SK-N-SH (cell line): ENCODE measurements around the gene CABLES2.

Experiments used
- ELF1 ChIP-seq: IDR thresholded peaks from 2 replicates; pipeline ENCODE4 v1.4.0; 2012
- EP300 ChIP-seq, 2 experiments: IDR thresholded peaks; 2 replicates each; pipeline versions ENCODE4 v1.4.0 to v1.6.1; 2012; ENCODE audit warnings: borderline replicate concordance in 1 of 2, low read depth in 1 of 2, low read length in 1 of 2
- FOSL2 ChIP-seq: IDR thresholded peaks from 2 replicates; pipeline ENCODE4 v1.4.0; 2012; ENCODE audit warnings: low read depth, mild to moderate bottlenecking, moderate library complexity, borderline replicate concordance
- GABPA ChIP-seq: IDR thresholded peaks from 2 replicates; pipeline ENCODE4 v1.4.0; 2012; ENCODE audit warnings: low read depth, mild to moderate bottlenecking
- GATA2 ChIP-seq: sonication (generic); formaldehyde crosslinking; IDR thresholded peaks from 2 replicates; pipeline ENCODE4 v1.5.0; 2020; ENCODE audit warnings: mild to moderate bottlenecking, missing genetic modification reagents
- POLR2AphosphoS5 ChIP-seq: IDR thresholded peaks from 2 replicates; pipeline ENCODE4 v1.6.1; 2012; ENCODE audit warnings: low read depth, low read length
- RAD21 ChIP-seq: IDR thresholded peaks from 2 replicates; pipeline ENCODE4 v1.6.1; 2012; ENCODE audit warnings: mild to moderate bottlenecking, low read length
- RFX5 ChIP-seq: IDR thresholded peaks from 2 replicates; pipeline ENCODE4 v1.6.1; 2012; ENCODE audit warnings: mild to moderate bottlenecking, improper control_type of control experiment, low read length
- SMC3 ChIP-seq: IDR thresholded peaks from 2 replicates; pipeline ENCODE4 v1.6.1; 2012; ENCODE audit warnings: low read depth, low read length, improper control_type of control experiment
- TCF12 ChIP-seq: IDR thresholded peaks from 2 replicates; pipeline ENCODE4 v1.4.0; 2012
- YY1 ChIP-seq: IDR thresholded peaks from 2 replicates; pipeline ENCODE4 v1.4.0; 2012; ENCODE audit warnings: low read depth, mild to moderate bottlenecking
- TF ChIP-seq, protein P1 (sequence below): fragments of 200-600 bp; sonication (generic); IDR thresholded peaks from 2 replicates; pipeline ENCODE4 v1.6.1; 2017; ENCODE audit warnings: antibody characterized with exemption, mild to moderate bottlenecking, moderate library complexity
- TF ChIP-seq, protein P2 (sequence below): IDR thresholded peaks from 2 replicates; pipeline ENCODE4 v1.4.0; 2012; ENCODE audit warnings: low read depth, borderline replicate concordance
- TF ChIP-seq, protein P3 (sequence below): fragments of 150-350 bp; IDR thresholded peaks from 2 replicates; pipeline ENCODE4 v1.6.1; 2017; ENCODE audit warnings: antibody characterized with exemption, low read length, low read depth, borderline replicate concordance

DNA sequence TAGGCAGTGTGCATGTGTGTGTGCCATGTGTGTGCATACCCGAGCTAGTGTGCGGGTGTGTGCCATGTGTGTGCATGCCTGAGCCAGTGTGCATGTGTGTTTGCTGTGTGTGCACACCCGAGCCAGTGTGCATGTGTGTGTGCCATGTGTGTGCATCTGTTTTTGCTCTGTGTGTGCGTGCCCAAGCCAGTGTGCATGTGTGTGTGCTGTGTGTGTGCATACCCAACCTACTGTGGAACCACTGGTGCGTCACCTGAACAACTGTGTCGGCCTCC lies 14.6 kb upstream of the CABLES2 start:
- TF ChIP-seq RAD21 (no peak), FOSL2 (no peak), RFX5 (no peak), POLR2AphosphoS5 (no peak), GABPA (no peak), SMC3 (no peak), GATA2 (CRISPR knock-in tag) (no peak), TCF12 (no peak), ELF1 (no peak), YY1 (no peak), EP300 (IDR thresholded peaks at IDR 0.05; ENCODE audit: borderline replicate concordance in 1 of 2, low read depth in 1 of 2, low read length in 1 of 2) (no peak)
- TF ChIP-seq, protein P1, sequence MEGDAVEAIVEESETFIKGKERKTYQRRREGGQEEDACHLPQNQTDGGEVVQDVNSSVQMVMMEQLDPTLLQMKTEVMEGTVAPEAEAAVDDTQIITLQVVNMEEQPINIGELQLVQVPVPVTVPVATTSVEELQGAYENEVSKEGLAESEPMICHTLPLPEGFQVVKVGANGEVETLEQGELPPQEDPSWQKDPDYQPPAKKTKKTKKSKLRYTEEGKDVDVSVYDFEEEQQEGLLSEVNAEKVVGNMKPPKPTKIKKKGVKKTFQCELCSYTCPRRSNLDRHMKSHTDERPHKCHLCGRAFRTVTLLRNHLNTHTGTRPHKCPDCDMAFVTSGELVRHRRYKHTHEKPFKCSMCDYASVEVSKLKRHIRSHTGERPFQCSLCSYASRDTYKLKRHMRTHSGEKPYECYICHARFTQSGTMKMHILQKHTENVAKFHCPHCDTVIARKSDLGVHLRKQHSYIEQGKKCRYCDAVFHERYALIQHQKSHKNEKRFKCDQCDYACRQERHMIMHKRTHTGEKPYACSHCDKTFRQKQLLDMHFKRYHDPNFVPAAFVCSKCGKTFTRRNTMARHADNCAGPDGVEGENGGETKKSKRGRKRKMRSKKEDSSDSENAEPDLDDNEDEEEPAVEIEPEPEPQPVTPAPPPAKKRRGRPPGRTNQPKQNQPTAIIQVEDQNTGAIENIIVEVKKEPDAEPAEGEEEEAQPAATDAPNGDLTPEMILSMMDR, result no peak
- TF ChIP-seq, protein P2, sequence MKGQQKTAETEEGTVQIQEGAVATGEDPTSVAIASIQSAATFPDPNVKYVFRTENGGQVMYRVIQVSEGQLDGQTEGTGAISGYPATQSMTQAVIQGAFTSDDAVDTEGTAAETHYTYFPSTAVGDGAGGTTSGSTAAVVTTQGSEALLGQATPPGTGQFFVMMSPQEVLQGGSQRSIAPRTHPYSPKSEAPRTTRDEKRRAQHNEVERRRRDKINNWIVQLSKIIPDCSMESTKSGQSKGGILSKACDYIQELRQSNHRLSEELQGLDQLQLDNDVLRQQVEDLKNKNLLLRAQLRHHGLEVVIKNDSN, result no peak
- TF ChIP-seq, protein P3, sequence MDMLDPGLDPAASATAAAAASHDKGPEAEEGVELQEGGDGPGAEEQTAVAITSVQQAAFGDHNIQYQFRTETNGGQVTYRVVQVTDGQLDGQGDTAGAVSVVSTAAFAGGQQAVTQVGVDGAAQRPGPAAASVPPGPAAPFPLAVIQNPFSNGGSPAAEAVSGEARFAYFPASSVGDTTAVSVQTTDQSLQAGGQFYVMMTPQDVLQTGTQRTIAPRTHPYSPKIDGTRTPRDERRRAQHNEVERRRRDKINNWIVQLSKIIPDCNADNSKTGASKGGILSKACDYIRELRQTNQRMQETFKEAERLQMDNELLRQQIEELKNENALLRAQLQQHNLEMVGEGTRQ, result no peak
